Measurements from ENCODE around the gene NRAP.

GRCh38 chr10:113697595-113697994 lies 33.8 kb upstream of the NRAP start:
- TF ChIP-seq, protein P1, sequence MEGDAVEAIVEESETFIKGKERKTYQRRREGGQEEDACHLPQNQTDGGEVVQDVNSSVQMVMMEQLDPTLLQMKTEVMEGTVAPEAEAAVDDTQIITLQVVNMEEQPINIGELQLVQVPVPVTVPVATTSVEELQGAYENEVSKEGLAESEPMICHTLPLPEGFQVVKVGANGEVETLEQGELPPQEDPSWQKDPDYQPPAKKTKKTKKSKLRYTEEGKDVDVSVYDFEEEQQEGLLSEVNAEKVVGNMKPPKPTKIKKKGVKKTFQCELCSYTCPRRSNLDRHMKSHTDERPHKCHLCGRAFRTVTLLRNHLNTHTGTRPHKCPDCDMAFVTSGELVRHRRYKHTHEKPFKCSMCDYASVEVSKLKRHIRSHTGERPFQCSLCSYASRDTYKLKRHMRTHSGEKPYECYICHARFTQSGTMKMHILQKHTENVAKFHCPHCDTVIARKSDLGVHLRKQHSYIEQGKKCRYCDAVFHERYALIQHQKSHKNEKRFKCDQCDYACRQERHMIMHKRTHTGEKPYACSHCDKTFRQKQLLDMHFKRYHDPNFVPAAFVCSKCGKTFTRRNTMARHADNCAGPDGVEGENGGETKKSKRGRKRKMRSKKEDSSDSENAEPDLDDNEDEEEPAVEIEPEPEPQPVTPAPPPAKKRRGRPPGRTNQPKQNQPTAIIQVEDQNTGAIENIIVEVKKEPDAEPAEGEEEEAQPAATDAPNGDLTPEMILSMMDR (IDR thresholded peaks at IDR 0.05; ENCODE audit: control extremely low read depth in 1 of 3, insufficient read depth in 1 of 3, low read depth in 1 of 3, low read length in 3 of 3) = no peak
- TF ChIP-seq RFX5 (IDR thresholded peaks at IDR 0.05; ENCODE audit: borderline replicate concordance, low read depth, low read length) (no peak), TEAD4 (IDR thresholded peaks at IDR 0.05; ENCODE audit: low read depth, low read length) (no peak), EZH2 (IDR thresholded peaks at IDR 0.05; ENCODE audit: low read depth, low read length, severe bottlenecking) (no peak), SRF (IDR thresholded peaks at IDR 0.05; ENCODE audit: low read depth, low read length) (no peak), CHD2 (IDR thresholded peaks at IDR 0.05; ENCODE audit: low read length) (no peak), JUN (IDR thresholded peaks at IDR 0.05; ENCODE audit: low read depth, low read length) (no peak), CHD1 (IDR thresholded peaks at IDR 0.05; ENCODE audit: low read depth, low read length) (no peak)
